SU-DHL-6 (cell line): ENCODE measurements around the gene SYS1.

Experiments
- EZH2phosphoT487 ChIP-seq: fragments of 200-600 bp; sonication (generic), shearing (Covaris generic); conservative IDR thresholded peaks from 2 replicates; pipeline ENCODE4 v1.6.1; 2018; ENCODE audit warnings: mild to moderate bottlenecking, antibody characterized with exemption, low read length, moderate library complexity, mixed read lengths
- TF ChIP-seq, protein P1 (sequence below): fragments of 200-600 bp; sonication (generic); IDR thresholded peaks from one replicate; pipeline ENCODE4 v1.5.1; 2017; ENCODE audit warnings: antibody characterized with exemption, mild to moderate bottlenecking, low read length, moderate library complexity; ENCODE audit not compliant: insufficient read depth, poor library complexity, severe bottlenecking

DNA sequence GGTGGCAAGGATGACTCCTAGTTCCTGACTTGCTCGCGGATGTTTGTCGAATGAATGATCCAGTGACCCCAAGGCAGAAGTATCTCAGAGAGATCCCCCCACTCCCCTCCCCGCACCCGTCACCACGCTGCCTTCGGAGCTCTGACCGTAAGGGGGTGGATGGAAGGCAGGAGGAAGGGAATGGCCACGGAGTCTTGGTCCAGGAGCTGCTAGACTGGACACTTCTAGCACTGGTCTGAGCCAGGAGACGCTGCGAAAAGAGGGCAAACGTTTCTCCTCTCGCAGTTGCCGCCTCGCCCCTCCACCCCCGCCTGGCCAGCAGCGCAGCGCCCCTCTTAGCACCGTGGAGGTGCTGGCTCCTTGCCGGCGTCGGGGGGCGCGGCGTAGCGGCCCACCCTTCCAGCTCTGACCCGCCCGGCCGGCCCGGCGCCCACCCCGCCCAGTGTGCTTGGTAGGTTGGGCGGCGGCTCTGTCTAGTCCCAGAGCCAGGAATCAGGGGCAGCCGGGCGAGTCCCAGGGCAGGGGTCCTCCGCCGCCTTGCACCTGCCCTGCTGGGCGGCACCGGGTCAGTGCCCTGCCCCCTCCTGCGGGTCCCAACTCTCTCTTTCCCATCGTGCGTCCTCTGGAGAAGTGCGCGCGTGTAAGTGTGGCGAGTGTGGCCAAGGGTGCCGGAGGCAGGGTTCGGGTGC is 42.8 kb downstream of the SYS1 start:
- TF ChIP-seq, protein P1, sequence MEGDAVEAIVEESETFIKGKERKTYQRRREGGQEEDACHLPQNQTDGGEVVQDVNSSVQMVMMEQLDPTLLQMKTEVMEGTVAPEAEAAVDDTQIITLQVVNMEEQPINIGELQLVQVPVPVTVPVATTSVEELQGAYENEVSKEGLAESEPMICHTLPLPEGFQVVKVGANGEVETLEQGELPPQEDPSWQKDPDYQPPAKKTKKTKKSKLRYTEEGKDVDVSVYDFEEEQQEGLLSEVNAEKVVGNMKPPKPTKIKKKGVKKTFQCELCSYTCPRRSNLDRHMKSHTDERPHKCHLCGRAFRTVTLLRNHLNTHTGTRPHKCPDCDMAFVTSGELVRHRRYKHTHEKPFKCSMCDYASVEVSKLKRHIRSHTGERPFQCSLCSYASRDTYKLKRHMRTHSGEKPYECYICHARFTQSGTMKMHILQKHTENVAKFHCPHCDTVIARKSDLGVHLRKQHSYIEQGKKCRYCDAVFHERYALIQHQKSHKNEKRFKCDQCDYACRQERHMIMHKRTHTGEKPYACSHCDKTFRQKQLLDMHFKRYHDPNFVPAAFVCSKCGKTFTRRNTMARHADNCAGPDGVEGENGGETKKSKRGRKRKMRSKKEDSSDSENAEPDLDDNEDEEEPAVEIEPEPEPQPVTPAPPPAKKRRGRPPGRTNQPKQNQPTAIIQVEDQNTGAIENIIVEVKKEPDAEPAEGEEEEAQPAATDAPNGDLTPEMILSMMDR: no peak
- TF ChIP-seq EZH2phosphoT487: 0 out of 2 replicates have a peak, but pooled peaks have one; percentile 58
